Measurements from ENCODE around the gene TMEM200A. TPM values are rescaled to one million over a fixed set of nuclear protein-coding genes. Genes with fewer than 3 reads are reported as not detected.

TMEM200A gene
- total RNA-seq: under 1 TPM in 2 of 4 donors, not detected in 2; 0.16 to 0.29 TPM

DNA sequence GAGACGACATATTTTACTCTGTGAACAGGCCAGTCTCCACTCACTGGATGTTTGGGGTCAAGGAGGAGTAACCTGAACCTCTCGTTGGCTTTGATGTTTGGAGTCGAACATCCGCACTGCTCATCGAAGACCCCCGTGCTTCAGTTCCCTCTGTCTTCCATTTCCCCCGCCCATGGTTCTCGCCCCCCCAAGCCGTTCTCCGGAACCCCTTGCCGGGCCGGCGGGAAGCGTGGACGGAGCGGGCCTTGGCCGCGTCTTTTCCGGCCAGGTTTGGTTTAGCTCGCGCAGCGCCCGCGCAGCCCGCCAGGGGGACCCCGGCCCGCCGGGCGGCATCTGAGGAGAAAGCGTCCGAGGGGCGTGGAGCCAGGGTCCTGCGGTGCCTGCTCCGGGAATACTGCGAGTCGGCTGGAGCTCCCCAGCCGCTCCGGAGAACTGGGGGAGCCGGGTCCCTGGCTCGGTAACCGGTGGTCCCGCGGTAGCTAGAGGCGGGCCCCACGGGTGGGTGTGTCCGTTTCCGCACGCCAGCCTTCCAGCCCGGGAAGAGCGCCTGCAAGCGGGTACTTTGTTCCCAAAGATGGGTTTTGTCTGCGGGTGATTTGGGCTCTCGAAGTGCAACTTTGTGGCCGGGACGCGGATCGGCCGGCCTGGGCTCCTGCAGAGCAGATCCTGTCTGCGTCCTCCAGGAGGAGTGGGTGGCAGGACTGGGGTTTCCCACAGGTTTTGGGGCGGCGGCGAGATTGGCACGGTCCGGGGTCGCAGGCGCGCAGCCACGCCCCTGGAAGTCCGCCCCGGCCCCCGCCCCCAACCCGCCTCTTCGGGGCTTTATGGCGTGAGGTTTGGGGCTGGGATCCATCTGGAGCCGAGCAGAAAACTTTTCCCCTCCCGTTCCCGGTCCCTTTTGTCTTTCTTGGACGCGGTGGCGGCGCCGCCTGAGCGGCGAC, at the start of gene TMEM200A:
Gene TMEM200A (plus strand): TSS at position 852 of the 941 bp plus-strand sequence. CDS start 74,406 bp downstream, outside the sequence.
- DNase-seq: no peak
- Histone ChIP-seq H3K9me3 (no peaks in the 10 kb centered on the region), H3K4me1 (no peaks in the 10 kb centered on the region), H3K27me3 (peaks cover 8 to 43% (median 24%) of the 10 kb centered on the region in 3 donors), H3K36me3 (no peaks in the 10 kb centered on the region), H3K27ac (no peak within 1 kb of the TSS), H3K4me3 (peak within 1 kb of the TSS; percentile 48 to 59 (median 51))
- TF ChIP-seq, protein P1, sequence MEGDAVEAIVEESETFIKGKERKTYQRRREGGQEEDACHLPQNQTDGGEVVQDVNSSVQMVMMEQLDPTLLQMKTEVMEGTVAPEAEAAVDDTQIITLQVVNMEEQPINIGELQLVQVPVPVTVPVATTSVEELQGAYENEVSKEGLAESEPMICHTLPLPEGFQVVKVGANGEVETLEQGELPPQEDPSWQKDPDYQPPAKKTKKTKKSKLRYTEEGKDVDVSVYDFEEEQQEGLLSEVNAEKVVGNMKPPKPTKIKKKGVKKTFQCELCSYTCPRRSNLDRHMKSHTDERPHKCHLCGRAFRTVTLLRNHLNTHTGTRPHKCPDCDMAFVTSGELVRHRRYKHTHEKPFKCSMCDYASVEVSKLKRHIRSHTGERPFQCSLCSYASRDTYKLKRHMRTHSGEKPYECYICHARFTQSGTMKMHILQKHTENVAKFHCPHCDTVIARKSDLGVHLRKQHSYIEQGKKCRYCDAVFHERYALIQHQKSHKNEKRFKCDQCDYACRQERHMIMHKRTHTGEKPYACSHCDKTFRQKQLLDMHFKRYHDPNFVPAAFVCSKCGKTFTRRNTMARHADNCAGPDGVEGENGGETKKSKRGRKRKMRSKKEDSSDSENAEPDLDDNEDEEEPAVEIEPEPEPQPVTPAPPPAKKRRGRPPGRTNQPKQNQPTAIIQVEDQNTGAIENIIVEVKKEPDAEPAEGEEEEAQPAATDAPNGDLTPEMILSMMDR (IDR thresholded peaks at IDR 0.05 in 4 of 5, conservative IDR thresholded peaks at IDR 0.05 in 1 of 5): peak in 4 of 5 experiments; percentile 23 to 49 (median 42)
- no peak for TF ChIP-seq POLR2A (IDR thresholded peaks at IDR 0.05)
- no peak for ATAC-seq
- in situ Hi-C loops (cut with MboI; ENCODE audit: low sequenced_read_pairs in 4 of 4) (loop anchor here in 1 of 4 donors (25.0 kb wide), 1 partner anchor 97 kb away; no protein-coding TSS in a partner anchor), intact Hi-C loops (cut with DNase I; ENCODE audit: low total_unique reads) (no loop called here)

DNA sequence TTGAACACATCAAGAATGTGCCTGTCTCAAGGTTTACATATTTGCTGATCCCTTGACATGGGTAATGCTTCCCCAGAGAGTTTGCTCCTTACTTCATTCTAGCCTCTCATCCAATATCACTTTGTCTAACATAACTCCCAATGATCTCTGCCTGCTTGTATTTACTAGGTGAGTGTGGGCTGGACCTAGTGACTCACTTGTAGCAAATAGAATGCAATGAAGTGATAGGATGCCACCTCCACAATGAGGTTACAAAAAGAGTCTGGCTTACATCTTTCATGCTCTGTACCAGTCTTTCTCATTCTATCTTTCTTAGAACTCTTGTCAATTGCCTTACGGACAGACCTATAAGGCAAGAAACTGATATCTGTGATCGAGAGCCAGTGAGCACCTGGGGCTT, 44.9 kb upstream of the TMEM200A start:
- ATAC-seq (no peak), DNase-seq (no peak)
- intact Hi-C loops (cut with DNase I; ENCODE audit: low total_unique reads) (loop anchor here (10.0 kb wide), 1 partner anchor 524 kb away; no protein-coding TSS in a partner anchor), in situ Hi-C loops (cut with MboI; ENCODE audit: low sequenced_read_pairs in 4 of 4) (loop anchor here (10.0 to 25.0 kb wide), 3 partner anchors 384 to 554 kb away; no protein-coding TSS in a partner anchor)
- Histone ChIP-seq H3K4me3 (no peak overlapping the region), H3K9me3 (no peaks in the 10 kb centered on the region), H3K4me1 (no peaks in the 10 kb centered on the region), H3K27ac (no peak overlapping the region), H3K27me3 (no peaks in the 10 kb centered on the region), H3K36me3 (no peaks in the 10 kb centered on the region)
- no peak for TF ChIP-seq POLR2A (IDR thresholded peaks at IDR 0.05)

DNA sequence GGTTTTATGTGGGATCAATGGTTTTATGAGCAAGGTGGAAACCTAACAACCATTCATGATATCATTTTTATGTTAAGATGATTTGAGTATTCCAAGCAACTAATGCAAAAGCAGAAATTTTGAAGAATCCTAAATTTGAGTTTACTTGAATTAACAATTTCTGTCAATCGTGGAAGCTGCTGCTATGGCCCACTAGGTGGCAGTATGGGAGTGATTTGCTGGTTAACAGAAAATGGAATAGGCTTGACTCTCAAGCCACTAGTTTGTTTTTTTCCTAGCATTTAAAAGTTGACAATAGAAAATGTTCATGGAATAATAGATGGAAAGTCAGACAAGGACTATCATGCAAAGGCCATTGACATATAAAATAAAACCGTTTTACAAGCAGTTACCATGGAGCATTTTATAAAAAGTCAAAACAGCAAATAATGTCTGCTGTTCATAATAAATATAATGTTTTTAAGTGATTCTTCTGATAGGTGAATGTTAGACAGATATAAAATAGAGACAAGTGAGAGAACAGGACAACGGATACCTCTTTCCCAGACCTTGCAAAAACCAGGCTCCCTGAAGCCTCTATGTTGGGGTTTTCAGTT, 43.0 kb upstream of the TMEM200A start:
- no peak for ATAC-seq
- DNase-seq: peak in 1 of 2 donors; percentile 14
- H3K27ac ChIP-seq: no peak overlapping the region
- intact Hi-C loops (cut with DNase I; ENCODE audit: low total_unique reads) (loop anchor here (2.0 to 10.0 kb wide), 2 partner anchors 522 to 550 kb away; no protein-coding TSS in a partner anchor), in situ Hi-C loops (cut with MboI; ENCODE audit: low sequenced_read_pairs in 4 of 4) (loop anchor here (10.0 to 25.0 kb wide), 3 partner anchors 382 to 552 kb away; no protein-coding TSS in a partner anchor)
- H3K4me1 ChIP-seq: no peaks in the 10 kb centered on the region
- no peaks in the 10 kb centered on the region for H3K9me3 ChIP-seq
- H3K27me3 ChIP-seq: no peaks in the 10 kb centered on the region
- no peaks in the 10 kb centered on the region for H3K36me3 ChIP-seq
- H3K4me3 ChIP-seq: no peak overlapping the region
- TF ChIP-seq, protein P1 (IDR thresholded peaks at IDR 0.05 in 4 of 5, conservative IDR thresholded peaks at IDR 0.05 in 1 of 5): peak; percentile 45 to 81 (median 57)
- no peak for TF ChIP-seq POLR2A (IDR thresholded peaks at IDR 0.05)

DNA sequence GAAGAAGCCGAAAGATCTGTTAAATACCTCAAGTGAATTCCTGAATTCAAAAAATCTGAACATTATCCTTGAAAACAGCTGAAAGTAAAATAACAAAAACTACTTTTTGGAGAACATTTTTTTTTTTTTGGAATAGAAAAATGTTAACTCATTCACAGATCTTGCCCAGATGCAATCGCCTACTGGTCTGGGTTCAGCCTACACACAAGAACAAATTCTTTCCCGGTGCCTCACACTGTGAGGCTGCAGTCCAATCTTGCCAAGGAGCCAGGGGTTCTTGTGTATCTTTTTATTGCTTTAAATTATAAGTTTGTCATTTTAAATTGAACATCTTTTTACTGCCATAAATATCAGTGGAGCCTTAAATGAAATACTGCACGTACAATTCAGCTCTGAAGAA, 41.2 kb upstream of the TMEM200A start:
- ATAC-seq: no peak

More for the DNA sequence above, 41.2 kb upstream of the TMEM200A start:
- Histone ChIP-seq H3K9me3 (no peaks in the 10 kb centered on the region), H3K4me3 (no peak overlapping the region), H3K4me1 (no peaks in the 10 kb centered on the region), H3K27me3 (no peaks in the 10 kb centered on the region), H3K36me3 (no peaks in the 10 kb centered on the region), H3K27ac (no peak overlapping the region)
- TF ChIP-seq, protein P1 (IDR thresholded peaks at IDR 0.05 in 4 of 5, conservative IDR thresholded peaks at IDR 0.05 in 1 of 5): no peak
- TF ChIP-seq POLR2A (IDR thresholded peaks at IDR 0.05): no peak
- intact Hi-C loops (cut with DNase I; ENCODE audit: low total_unique reads): loop anchor here (10.0 kb wide), 1 partner anchor 520 kb away; no protein-coding TSS in a partner anchor
- no peak for DNase-seq
- in situ Hi-C loops (cut with MboI; ENCODE audit: low sequenced_read_pairs in 4 of 4): loop anchor here (10.0 to 25.0 kb wide), 3 partner anchors 380 to 550 kb away; no protein-coding TSS in a partner anchor
